GM12878 (cell line): Measurements from ENCODE around the gene EHBP1. TPM values are rescaled to one million over a fixed set of nuclear protein-coding genes. Genes with fewer than 3 reads are reported as not detected.

Source experiments
- ATAC-seq: fragments of 200-7000 bp; cut with Tn5 transposase; 3 replicates; pipeline ENCODE4 v1.9.1; 2020; ENCODE audit warnings: mild to moderate bottlenecking, moderate library complexity
- BruUV-seq: library from RNA; stranded (reverse); fragments of 400-500 nt; replicated peaks from 2 replicates; lab custom pipeline; 2021; lab: Mats Ljungman, UMichigan
- CTCF ChIA-PET: fragments of 300-600 bp; sonication (Branson Sonifier 250); formaldehyde crosslinking; extraction: SDS; loops from one replicate; lab custom pipeline; 2021; ENCODE audit warnings: inconsistent platforms; lab: Yijun Ruan, JAX
- POLR2A ChIA-PET: fragments of 350-600 bp; formaldehyde crosslinking; extraction: SDS; loops from one replicate; lab custom pipeline; 2021; ENCODE audit warnings: inconsistent platforms; lab: Charles Lee
- RAD21 ChIA-PET: fragments of 300-600 bp; sonication (Branson Sonifier 250); formaldehyde crosslinking; loops from one replicate; lab custom pipeline; 2023; ENCODE audit warnings: antibody characterized with exemption; ENCODE audit not compliant: unreplicated experiment; lab: Charles Lee
- SMC1A ChIA-PET: fragments of 300-600 bp; sonication (Branson Sonifier 250); formaldehyde crosslinking; loops from one replicate; lab custom pipeline; 2023; ENCODE audit not compliant: unreplicated experiment, uncharacterized antibody; lab: Charles Lee
- DNase-seq: peaks from one replicate; pipeline ENCODE4 v3.0.0-alpha.2; 2011; ENCODE audit warnings: low read depth, low spot score
- FAIRE-seq: peaks from 3 replicates; lab custom pipeline; 2011; peaks lifted over from hg19 to GRCh38; lab: Jason Lieb, UNC
- H2AFZ ChIP-seq: 2 replicates; pipeline ENCODE4 v1.6.0; 2011; ENCODE audit warnings: low read depth, low read length, control low read depth; ENCODE audit not compliant: control insufficient read depth
- H3K27ac ChIP-seq: 2 replicates; pipeline ENCODE4 v1.5.1; 2011; ENCODE audit warnings: control low read depth; ENCODE audit not compliant: control insufficient read depth, insufficient read depth
- H3K27me3 ChIP-seq, 2 experiments: replicated peaks in 1 of 2; 2 replicates each; pipeline versions ENCODE4 v1.6.0 to v1.6.1; 2011; ENCODE audit warnings: low read length in 1 of 2; ENCODE audit not compliant: control insufficient read depth in 2 of 2, insufficient read depth in 2 of 2
- H3K36me3 ChIP-seq, 2 experiments: 2 replicates each; pipeline ENCODE4 v1.5.1; 2011; ENCODE audit warnings: low read length in 1 of 2; ENCODE audit not compliant: control insufficient read depth in 2 of 2, insufficient read depth in 2 of 2
- H3K4me1 ChIP-seq: 2 replicates; pipeline ENCODE4 v1.6.1; 2011; ENCODE audit warnings: mild to moderate bottlenecking, low read length, moderate library complexity, mixed read lengths; ENCODE audit not compliant: control insufficient read depth, insufficient read depth
- H3K4me2 ChIP-seq: 2 replicates; pipeline ENCODE4 v1.6.0; 2011; ENCODE audit warnings: control low read depth; ENCODE audit not compliant: control insufficient read depth, insufficient read depth
- H3K4me3 ChIP-seq: fragments of 200-600 bp; sonication (generic); 2 replicates; pipeline ENCODE4 v1.5.1; 2016
- H3K79me2 ChIP-seq: 2 replicates; pipeline ENCODE4 v1.6.0; 2011; ENCODE audit warnings: low read length; ENCODE audit not compliant: control insufficient read depth, insufficient read depth
- H3K9ac ChIP-seq: 2 replicates; pipeline ENCODE4 v1.8.0; 2011; ENCODE audit warnings: low read length, control low read depth, mixed read lengths; ENCODE audit not compliant: control insufficient read depth, insufficient read depth
- H3K9me3 ChIP-seq: replicated peaks from 3 replicates; pipeline ENCODE4 v1.5.1; 2011; ENCODE audit warnings: mild to moderate bottlenecking, low read length; ENCODE audit not compliant: control insufficient read depth, insufficient read depth
- H4K20me1 ChIP-seq: 2 replicates; pipeline ENCODE4 v1.6.0; 2011; ENCODE audit not compliant: control insufficient read depth, insufficient read depth
- FOXK2 ChIP-seq: fragments of 450-650 bp; IDR thresholded peaks from 2 replicates; pipeline ENCODE4 v1.6.1; 2017; ENCODE audit warnings: mild to moderate bottlenecking, moderate library complexity
- NFYA ChIP-seq: IDR thresholded peaks from 2 replicates; pipeline ENCODE4 v1.6.1; 2011; ENCODE audit warnings: low read depth, mild to moderate bottlenecking, low read length, improper control_type of control experiment, borderline replicate concordance
- NR2C1 ChIP-seq: fragments of 450-650 bp; IDR thresholded peaks from 2 replicates; pipeline ENCODE4 v1.6.1; 2017; ENCODE audit warnings: antibody characterized with exemption, mild to moderate bottlenecking, moderate library complexity
- PAX5 ChIP-seq: IDR thresholded peaks from 2 replicates; pipeline ENCODE4 v1.6.1; 2011; ENCODE audit warnings: low read depth, low read length, borderline replicate concordance
- RB1 ChIP-seq: fragments of 450-650 bp; formaldehyde crosslinking; IDR thresholded peaks from 2 replicates; pipeline ENCODE4 v1.6.1; 2017; ENCODE audit warnings: mild to moderate bottlenecking, borderline replicate concordance
- SIX5 ChIP-seq: IDR thresholded peaks from 2 replicates; pipeline ENCODE4 v1.6.1; 2011; ENCODE audit warnings: mild to moderate bottlenecking, low read depth, low read length, moderate library complexity; ENCODE audit not compliant: severe bottlenecking
- ZNF207 ChIP-seq: fragments of 450-650 bp; IDR thresholded peaks from 2 replicates; pipeline ENCODE4 v1.6.1; 2014; ENCODE audit warnings: antibody characterized with exemption, mild to moderate bottlenecking, borderline replicate concordance
- WGBS: methylation state at CpG from one replicate; pipeline ENCODE4 v1.1.6; 2016; ENCODE audit warnings: low lambda C conversion rate; ENCODE audit not compliant: insufficient replicate concordance, insufficient coverage; ENCODE audit errors: missing lambda C conversion rate; 5-methylcytosine and 5-hydroxymethylcytosine counted together
- in situ Hi-C: fragments of 300-500 bp; cut with MboI; formaldehyde crosslinking; loops from 9 replicates; pipeline ENCODE4 v1.14.3; 2018; ENCODE audit warnings: mixed read lengths
- intact Hi-C: fragments of 100-400 bp; cut with micrococcal nuclease; formaldehyde crosslinking; loops from one replicate; pipeline ENCODE4 v1.14.2; 2022; ENCODE audit not compliant: unreplicated experiment
- polyA plus RNA-seq, 11 experiments: library from polyadenylated mRNA; depleted of rRNA in 4 of 11; unstranded in 6 of 11; stranded (reverse) in 5 of 11; fragments of >200 nt; fragmentation: Nextera tagmentation in 4 of 11; fragmentation: Illumina TruSeq in 1 of 11; extraction: Ambion mirVana in 4 of 11; extraction: Trizol in 1 of 11; gene quantifications; 1 replicate in 1 of 11; 2 replicates in 10 of 11; pipeline versions ENCODE4 v1.2.1 to v1.2.3, GENCODE V29; 2011 to 2016; ENCODE audit warnings: inconsistent platforms in 2 of 11, missing spikeins in 2 of 11, low read depth in 1 of 11
- total RNA-seq, 4 experiments: library from RNA; depleted of rRNA in 3 of 4; stranded (reverse); fragments of >200 nt in 3 of 4; fragmentation: Illumina TruSeq in 1 of 4; extraction: Trizol in 1 of 4; gene quantifications; 2 replicates each; pipeline versions ENCODE4 v1.2.1 to v1.2.3, GENCODE V29; 2013 to 2021
- TF ChIP-seq, protein P1 (sequence below): IDR thresholded peaks from 2 replicates; pipeline ENCODE4 v1.6.1; 2011; ENCODE audit warnings: low read depth, low read length, improper control_type of control experiment, borderline replicate concordance

The EHBP1 gene
- total and polyA plus RNA-seq, 10 of the 15 experiments (the other 5 are each of a cell fraction or from before 2014, with no cell fraction given): 5.7 to 26.1 (median 13.6) TPM

- SMC1A ChIA-PET: interaction anchor here (1.0 to 1.6 kb wide), 4 partner anchors 7 to 33 kb away, joined by 3 to 5 read pairs (median 4); no protein-coding TSS in a partner anchor
- H3K79me2 ChIP-seq: peaks cover 7% of the 10 kb centered on the region
- in situ Hi-C loops: no loop called here
Measured at GRCh38 chr2:62738981-62739936, 33.7 kb downstream of the EHBP1 start.

More at GRCh38 chr2:62738981-62739936, 33.7 kb downstream of the EHBP1 start:
- Histone ChIP-seq H3K9ac (no peak overlapping the region), H3K9me3 (no peaks in the 10 kb centered on the region; the same call in 2 of the 3 replicates), H3K4me1 (no peaks in the 10 kb centered on the region), H4K20me1 (no peaks in the 10 kb centered on the region), H3K36me3 (no peaks in the 10 kb centered on the region), H3K27me3 (no peaks in the 10 kb centered on the region), H2AFZ (no peak overlapping the region), H3K27ac (no peak overlapping the region), H3K4me3 (no peak overlapping the region), H3K4me2 (no peak overlapping the region)
- DNase-seq (no peak), FAIRE-seq (no peak), ATAC-seq (no peak)
- ChIA-PET RAD21 (interaction anchor here (2.6 kb wide), 1 partner anchor 282 kb away, joined by 9 read pairs; no protein-coding TSS in a partner anchor), CTCF (no interaction called here), POLR2A (interaction anchor here (0.7 kb wide), 1 partner anchor 410 kb away, joined by 5 read pairs; no protein-coding TSS in a partner anchor)
- TF ChIP-seq, protein P1, sequence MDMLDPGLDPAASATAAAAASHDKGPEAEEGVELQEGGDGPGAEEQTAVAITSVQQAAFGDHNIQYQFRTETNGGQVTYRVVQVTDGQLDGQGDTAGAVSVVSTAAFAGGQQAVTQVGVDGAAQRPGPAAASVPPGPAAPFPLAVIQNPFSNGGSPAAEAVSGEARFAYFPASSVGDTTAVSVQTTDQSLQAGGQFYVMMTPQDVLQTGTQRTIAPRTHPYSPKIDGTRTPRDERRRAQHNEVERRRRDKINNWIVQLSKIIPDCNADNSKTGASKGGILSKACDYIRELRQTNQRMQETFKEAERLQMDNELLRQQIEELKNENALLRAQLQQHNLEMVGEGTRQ: no peak
- TF ChIP-seq NR2C1: no peak
- no peak for TF ChIP-seq ZNF207
- TF ChIP-seq NFYA: no peak
- no peak for TF ChIP-seq FOXK2
- no peak for TF ChIP-seq PAX5
- no peak for TF ChIP-seq RB1
- no peak for TF ChIP-seq SIX5
- intact Hi-C loops: loop anchor here (10.0 kb wide), 1 partner anchor 594 kb away; no protein-coding TSS in a partner anchor
- BruUV-seq: no TSS peak
- 98% methylated on average over 2 of the region's 2 CpGs for WGBS
